NK-92 (cell line): ENCODE results near the gene NLK.

ENCODE experiments used
- DNase-seq: peaks from one replicate; lab custom pipeline; 2025; ENCODE audit not compliant: unreplicated experiment; lab: John Stamatoyannopoulos, UW

NLK gene

GRCh38 chr17:28110184-28110583, 67.7 kb downstream of the NLK start:
- DNase-seq, result no peak

DNA sequence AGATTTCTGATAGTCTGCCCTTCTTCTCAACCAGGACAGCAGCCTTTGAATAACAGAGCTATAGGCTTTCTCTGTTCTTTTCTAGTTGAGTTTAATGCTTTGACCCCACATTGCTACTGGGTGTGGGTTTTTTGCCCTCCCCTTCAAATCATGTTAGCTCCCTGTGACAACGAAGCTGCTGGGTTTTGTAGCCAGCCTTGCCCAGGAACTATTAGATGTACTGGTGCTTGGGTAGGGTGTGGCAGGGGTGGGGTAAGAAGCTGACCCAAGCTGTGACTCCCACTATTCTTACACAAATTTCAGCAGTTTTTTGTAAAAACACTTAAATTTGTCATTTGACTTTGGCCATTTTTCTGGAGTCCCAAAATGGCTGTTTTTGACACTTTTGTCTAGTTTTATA, 69.7 kb downstream of the NLK start:
- no peak for DNase-seq

GRCh38 chr17:28112606-28113005, 70.1 kb downstream of the NLK start:
- DNase-seq, result no peak

GRCh38 chr17:28113269-28113668, 70.8 kb downstream of the NLK start:
- DNase-seq, result no peak

DNA sequence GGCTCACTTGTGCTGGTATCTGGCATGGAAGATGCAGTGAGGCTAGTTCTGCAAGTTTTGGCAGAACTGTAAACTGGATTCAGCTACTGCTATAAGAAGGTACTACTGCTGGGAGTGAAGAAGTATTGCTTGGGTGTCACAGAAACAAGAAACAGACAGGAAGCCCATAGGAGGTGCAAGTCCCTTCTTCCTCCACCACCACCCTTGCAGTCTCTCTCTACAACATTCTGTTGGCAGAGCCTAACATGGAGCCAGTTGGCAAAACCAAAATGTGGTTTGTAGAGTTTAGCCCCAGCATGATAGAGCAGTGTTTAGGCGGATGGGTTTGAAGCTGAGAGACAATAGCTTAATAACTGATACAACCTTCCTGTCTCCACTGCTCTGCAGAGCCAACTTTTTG, 72.6 kb downstream of the NLK start:
- no peak for DNase-seq

- no peak for DNase-seq
Measured at GRCh38 chr17:28117304-28117703, 74.8 kb downstream of the NLK start.

DNA sequence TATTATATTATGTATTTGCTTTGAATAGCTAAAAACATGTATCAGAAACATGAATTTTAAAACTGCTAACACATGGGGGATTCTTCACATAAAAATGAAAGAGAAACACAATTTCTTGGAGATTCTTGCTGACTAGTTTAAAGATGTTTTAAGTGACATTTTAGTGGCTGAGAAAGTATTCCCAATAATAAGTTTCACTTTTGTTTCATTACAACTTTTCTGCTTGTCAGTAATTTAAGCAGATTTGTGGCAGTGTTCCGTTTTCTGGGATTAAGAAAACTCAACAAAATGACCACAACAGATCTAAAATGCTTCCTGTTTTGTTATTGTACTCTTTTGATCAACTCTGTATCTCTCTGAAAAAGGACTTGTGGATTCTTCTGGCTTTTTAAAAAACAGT, 75.9 kb downstream of the NLK start:
- DNase-seq, result no peak

DNA sequence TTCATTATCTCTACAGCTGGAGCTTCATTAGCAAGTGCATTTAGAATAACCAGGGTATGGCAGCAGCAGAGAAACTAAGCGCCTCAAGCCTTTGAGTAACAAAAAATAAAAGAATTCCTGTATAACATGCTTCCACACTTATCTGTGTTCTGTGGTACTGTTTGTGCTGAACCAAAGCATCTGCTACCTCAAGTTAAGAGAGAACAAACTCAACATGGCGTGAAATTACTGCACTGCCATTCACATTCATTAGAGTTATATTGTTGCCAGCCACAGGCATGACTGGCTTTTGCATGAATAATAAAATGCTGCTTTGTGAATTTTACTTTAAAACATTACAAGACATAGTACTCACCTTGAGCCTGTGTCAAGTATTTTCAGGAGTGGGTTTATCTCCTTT, 76.6 kb downstream of the NLK start:
- DNase-seq, result no peak

DNA sequence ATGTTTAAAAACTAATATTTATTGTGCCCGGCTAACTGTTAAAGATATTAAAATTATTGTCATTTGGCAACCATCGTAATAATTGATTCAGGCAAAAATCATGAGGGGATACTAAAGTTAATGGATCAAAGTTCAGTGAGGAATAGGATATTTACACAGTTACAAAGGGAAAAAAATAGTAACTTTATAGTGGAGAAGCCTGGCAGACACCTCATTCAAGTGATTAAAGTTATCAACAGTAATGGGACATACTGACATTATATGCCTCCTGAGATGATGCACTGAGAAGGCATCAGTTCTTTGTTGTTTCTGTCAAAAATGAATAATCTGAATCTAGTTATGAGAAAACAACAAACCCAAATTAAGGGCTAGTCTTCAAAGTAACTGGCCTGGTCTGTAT, 77.1 kb downstream of the NLK start:
- DNase-seq, result no peak

DNA sequence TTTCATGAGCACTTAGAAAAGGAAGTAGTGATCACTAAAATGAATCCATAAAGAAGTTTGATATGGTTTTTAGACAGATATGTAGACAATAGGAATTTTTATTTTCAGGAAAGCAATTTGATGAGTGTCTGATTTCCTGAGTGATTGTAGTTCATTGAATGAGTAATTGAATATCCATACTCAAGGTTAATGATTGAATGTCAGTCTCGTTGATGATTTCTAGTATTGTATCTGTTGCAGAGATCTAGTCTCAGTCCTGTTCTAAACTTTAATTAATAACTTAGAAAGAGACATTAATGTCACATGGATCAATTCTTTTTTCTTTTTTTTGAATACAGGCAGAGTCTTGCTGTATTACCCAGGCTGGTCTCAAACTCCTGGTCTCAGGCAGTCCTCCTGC, 78.3 kb downstream of the NLK start:
- no peak for DNase-seq

DNA sequence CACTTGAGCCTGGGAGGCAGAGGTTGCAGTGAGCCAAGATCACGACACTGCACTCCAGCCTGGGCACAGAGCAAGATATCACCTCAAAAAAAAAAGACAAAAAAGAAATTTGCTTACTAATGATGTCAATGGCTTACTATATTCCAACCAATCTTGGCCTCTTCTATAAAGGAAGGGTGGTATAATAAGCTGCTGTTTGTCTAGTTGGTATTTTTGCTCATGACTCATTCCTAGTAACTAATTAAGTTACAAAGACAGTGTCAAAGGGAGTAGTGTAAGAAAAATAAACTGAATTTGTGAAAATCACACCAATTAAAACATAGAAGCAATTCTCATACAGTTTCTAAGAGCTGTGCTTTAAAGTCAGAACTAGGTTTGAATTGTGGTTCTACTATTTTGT, 82.5 kb downstream of the NLK start:
- no peak for DNase-seq

DNA sequence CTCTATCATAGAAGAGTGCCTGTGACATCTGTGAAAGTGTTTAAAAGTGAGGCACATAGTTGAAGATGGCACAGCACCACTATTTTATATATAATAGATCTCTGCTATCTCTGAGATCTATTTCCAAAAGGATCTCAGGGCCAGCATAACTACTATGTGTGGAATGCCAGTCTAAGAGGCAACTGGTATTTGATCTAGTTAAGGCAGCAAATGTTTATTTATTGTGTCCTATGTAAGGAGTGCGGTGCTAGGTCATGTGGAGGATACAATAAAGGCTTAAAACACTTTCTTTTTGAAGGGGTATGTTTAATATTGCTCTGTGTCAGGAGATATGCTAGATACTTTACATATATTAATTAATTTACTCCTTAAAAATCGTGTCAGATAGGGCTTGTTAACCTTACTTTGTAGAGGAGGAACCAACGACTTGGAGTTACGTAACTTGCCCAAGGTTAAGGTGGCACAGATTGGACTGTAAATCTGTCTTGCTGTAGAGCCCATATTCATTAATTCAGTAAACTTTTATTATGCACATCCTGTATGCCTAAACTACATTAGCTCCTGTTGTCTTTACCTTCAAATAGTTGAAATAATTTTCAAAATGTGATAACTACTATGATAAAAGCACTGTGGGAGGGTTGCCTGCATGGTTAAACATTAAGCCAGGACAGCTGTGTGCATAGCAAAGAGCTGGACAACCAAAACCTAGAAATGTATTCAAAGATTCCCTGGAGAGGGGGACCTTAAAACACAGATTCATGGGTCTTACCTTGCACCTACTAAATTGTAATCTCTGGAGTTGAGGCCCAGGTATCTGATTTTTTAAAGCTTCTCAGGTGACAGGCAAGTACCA, 83.3 kb downstream of the NLK start:
- no peak for DNase-seq

DNA sequence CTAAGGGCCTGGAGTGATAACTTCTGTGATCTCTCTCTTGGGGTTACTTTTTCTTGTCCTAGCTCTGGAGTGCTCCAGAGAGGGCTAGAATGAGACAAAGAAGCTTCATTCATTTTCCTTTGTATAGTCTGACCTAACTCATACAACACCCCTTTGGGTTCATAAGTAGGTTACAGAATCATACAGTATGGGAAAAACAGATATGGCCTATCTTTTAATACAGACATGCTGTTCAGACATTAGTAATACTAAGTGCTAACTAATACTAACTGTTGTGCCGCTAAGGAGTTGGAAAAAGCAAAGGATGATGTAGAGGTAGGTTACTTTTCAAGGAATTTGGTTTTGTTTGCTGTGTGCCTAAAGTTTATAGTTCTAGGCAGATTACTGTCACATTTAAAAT, 84.7 kb downstream of the NLK start:
- no peak for DNase-seq

DNA sequence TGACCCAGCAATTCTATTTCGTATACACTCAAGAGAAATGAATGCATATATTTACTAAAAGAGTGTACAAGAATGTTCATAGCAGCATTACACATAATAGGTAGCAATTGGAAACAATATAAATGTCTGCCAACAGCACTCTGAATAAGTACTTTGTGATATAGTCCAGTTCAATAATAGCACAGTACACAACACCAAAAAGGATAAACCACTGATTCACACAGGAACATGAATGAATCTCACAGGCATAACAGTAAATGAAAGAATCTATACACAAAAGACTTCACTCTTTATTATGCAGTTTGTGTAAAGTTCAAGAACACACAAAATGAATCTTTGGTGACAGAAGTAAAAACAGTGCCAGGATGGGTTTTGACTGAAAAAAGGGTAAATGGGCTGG, 86.3 kb downstream of the NLK start:
- DNase-seq, result no peak

DNA sequence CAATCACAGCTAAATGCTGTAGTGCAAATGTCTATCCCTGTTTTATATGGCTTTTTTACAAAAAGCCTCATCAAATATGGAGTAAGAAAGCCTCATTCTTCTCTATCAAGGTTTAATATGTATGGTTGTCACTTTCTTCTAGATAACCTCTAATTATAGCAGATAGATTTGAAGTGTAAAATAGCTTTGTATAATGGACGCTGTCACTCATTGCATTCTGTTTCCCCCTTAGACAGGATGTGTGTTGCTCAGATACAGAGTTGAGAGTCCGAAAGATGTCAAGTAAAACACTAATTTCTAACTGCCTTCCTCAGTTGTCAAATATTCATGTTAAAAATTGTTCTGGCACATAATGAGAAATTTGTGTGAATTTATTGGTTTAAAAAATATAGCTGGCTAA, 88.0 kb downstream of the NLK start:
- no peak for DNase-seq

DNA sequence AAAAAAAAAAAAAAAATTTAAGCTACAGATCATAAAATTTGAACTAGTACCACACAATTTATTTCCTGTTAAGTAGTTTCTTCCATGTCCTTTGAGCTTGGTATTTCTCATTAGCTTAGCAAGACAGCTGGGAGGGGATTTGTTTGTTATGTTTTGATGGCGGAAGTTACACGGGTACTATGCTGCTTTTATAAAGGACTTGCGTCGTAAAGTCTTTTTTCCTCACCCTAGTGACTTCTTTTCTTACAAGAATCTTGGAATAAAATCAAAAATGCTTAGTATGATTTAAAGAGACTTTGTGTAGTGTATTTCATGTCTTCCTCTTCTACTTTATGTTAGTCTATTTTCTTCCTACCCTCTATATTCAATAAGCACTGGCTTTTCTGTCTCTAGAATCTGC, 89.1 kb downstream of the NLK start:
- DNase-seq, result no peak

DNA sequence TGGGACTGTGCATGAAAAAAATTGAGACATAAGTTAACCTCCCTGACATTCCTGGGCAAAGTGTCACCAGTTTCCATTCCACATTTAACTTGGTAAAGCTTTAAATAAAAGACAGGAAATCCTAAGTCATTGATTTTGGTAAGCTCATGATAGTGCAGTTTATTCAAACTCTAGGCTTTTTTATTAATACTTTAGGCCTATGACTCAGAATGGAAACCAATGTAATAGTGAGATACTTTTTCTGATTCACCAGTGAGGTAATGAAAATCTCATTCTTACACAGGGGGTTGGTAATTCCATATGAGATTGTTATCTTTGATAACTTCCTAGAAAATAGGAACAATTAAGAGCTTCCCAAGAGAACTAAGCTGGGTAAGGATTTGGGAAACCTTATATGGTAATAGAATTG, 91.1 kb downstream of the NLK start:
- no peak for DNase-seq

- DNase-seq, result no peak
Measured at GRCh38 chr17:28136923-28137322, 94.4 kb downstream of the NLK start.

DNA sequence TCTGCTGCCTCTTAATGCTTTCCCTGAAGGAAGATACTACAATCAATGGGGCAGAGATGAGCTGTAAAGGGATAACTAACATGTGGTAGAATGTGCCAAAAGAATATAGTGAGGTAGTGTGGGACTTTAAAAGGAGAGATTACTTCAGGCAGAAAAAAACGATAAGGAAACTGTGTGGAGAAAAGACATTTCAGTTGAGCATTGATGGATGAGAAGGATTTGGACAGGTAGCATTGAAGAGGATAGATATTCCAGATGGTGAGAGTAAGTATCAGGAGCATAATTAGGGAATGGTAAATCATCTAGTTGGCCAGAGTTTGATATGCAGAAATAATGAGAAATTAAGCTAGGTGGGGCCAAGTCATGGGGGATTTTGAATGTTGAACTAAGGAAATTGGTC, 97.3 kb downstream of the NLK start:
- DNase-seq, result no peak

DNA sequence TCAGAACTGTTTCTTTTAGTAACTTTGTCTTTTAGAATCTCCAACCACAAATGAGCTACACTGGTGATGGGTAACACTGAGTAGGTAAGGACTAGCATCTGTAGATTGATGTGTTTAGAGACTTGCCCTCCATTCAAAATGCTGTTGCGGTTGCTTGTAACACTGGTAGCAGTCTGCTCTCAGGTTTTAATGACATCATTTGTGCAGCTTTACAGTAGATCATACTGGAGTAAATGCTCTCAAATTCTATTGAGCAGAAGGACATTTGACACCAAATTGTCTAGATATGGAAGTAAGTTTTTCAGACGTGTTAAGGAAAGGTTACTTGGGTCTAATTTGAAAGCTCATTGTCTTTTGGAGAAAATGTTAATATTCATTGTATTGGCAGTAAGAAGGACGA, 98.8 kb downstream of the NLK start:
- no peak for DNase-seq

- DNase-seq, result no peak
Measured at GRCh38 chr17:28141773-28142172, 99.3 kb downstream of the NLK start.

GRCh38 chr17:28142305-28142704, 99.8 kb downstream of the NLK start:
- no peak for DNase-seq

DNA sequence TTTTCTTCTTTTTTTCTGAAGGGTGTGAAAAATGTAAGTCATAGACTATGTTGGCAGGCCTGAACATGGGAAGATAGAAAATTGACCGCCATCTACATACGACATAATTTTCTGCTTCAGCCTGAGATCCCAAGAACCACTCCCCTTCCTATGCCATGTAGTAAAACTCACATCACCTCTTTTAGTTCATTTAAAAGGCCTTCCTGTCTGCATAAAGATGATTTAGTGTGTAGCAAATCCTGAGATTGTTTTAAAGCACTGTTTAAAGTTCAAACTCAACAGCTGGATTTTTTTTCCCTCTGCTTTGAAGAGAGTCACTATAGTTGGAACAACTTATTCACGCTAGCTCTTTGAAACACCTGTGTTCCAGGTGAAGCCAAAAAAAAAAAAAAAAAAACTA, 101.5 kb downstream of the NLK start:
- DNase-seq, result no peak
